GM08714 (cell line): ENCODE data around the gene LRRC14B.
"Not testable (repeated sequence)": the region's sequence is repeated elsewhere in the genome, so short reads cannot be mapped to it uniquely, and the experiment has no call there.

Experiments used
- H3K4me3 ChIP-seq: fragments of 200-500 bp; sonication (Bioruptor generic); 2 replicates; pipeline ENCODE4 v1.5.1; 2014; ENCODE audit warnings: mild to moderate bottlenecking, low read length, inconsistent platforms
- ZNF274 ChIP-seq: IDR thresholded peaks from 2 replicates; pipeline ENCODE4 v1.6.1; 2012; ENCODE audit warnings: mild to moderate bottlenecking, low read depth, low read length

The LRRC14B gene

DNA sequence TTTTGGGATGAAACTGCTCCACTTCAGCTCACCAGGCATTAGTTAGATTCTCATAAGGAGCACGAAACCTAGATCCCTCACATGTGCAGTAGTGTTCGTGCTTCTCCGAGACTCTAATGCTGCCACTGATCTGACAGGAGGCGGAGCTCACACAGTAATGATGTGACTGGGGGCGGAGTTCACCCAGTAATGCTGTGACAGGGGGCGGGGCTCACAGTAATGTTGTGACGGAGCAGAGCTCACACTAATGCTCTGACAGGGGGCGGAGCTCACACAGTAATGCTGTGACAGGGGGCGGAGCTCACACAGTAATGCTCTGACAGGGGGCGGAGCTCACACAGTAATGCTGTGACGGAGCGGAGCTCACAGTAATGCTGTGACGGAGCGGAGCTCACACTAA, 27.1 kb upstream of the LRRC14B start:
- TF ChIP-seq ZNF274, result no peak
- H3K4me3 ChIP-seq, result no peak overlapping the region

DNA sequence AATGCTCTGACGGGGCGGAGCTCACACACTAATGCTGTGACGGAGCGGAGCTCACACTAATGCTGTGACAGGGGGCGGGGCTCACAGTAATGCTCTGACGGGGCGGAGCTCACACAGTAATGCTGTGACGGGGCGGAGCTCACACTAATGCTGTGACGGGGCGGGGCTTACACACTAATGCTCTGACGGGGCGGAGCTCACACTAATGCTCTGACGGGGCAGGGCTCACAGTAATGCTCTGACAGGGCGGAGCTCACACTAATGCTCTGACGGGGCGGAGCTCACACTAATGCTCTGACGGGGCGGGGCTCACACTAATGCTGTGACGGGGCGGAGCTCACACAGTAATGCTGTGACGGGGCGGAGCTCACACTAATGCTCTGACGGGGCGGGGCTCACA, 26.5 kb upstream of the LRRC14B start:
- not testable (repeated sequence) for H3K4me3 ChIP-seq

DNA sequence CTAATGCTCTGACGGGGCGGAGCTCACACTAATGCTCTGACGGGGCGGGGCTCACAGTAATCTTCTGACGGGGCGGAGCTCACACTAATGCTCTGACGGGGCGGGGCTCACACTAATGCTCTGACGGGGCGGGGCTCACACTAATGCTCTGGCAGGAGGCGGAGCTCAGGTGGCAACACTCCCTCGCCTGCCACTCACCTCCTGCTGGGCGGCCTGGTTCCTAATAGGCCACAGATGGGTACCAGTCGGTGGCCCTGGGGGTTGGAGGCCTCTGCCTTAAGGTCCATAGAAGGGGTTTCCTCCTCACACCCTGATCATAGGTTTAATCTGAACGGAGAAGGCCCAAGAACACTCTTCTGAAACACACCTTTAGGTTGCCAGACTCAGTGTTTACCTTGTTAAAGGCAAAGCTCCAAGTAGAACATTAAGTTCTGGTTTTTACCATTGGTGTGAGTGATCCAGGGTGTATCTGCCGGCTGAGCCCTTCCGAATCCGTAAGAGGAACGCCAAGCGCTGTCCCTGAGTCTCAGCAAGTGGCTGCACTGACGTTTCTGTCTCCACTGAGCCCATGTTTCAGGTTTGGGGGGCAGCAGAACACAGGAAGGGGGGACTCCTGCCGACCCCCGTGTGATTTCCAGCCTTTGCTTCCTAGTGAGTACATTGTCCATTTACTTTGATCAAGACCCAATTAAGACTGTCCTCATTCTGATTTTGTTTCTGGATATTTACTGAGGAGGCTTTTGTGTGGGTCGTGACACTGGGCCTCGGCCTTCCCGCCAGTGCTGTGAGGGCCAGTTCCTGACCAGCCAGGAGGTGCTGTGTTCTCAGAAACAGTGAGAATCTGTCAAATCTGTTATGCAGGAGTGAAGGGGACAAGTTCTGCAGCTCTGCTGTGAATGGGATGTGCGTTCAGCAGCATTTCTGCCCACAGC, 24.6 kb upstream of the LRRC14B start:
- TF ChIP-seq ZNF274, result no peak

DNA sequence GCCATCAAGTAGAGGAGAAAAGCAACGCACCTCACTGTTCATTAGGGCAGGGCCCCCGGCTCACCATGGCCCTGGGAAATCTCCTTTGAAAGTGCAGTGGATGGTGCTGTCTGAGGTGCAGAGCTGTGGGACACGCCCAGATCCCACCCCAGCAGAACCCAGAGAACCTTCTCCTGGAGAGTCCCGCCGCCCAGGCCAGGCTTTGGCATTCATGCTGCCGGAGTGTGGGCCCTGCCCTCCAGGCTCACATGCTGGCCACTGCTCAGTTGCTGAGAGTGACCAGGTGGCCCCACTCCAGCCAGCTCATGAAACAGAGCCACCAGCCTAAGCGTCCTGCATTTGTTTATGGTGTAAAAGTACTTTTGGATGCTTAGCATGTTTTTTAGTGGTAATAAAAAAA, 23.8 kb upstream of the LRRC14B start:
- no peak overlapping the region for H3K4me3 ChIP-seq
- no peak for TF ChIP-seq ZNF274

More for the DNA sequence above, 24.6 kb upstream of the LRRC14B start:
- H3K4me3 ChIP-seq, result no peak overlapping the region

DNA sequence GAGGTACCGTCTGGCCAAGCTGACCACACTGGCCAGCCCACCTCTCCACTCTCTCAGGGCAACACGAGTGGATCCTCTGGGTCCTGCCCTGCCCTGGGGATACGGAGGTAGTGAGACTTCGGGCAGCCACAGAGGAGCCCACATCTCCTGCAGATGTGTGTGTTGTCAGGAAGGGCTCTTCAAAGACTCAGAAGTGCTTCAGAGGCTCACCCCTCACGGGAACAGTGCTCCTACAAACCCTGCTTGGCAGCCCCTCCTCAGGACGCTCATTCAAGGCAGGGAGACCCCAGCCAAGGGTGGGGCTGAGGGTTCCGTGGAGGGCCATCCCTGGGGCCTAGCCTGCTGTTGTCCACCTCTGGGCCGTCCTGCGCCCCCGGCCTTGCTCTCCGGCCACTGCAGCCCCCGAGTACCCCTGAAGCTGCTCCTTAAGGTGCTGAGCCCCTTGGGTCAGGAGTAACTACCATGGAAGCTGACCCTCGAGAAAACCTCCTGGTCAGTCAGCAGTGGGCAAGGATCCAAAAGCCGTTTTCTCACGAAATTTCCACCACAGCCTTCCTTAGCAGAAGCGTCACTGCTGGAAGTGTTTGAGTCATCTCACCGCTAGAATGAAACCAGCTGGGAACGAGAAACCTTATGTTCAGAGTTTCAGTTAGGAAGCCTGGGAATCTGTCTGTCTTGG, 23.2 kb upstream of the LRRC14B start:
- TF ChIP-seq ZNF274, result no peak
- no peak overlapping the region for H3K4me3 ChIP-seq

DNA sequence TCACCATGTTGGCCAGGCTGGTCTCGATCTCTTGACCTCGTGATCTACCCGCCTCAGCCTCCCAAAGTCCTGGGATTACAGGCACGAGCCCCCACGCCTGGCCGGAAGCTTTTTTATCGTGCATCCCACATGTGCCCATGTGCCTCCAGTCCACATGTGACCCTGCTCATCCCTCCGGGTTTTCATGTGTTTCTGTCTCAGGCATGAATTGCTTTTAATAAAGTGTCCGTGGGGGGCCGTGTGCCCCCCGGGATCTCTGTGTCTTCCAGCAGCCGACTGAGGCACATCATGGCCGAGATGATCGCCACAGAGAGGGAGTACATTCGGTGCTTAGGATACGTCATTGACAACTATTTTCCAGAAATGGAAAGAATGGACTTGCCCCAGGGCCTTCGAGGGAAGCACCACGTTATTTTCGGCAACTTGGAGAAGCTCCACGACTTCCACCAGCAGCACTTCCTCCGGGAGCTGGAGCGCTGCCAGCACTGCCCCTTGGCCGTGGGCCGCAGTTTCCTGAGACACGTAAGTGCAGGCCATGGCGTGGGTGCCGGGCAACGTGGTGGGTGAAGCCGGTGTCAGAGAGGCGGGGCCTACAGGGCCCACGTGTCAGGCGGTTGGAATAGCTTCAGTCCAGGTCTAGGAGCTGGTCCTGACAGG, 22.1 kb upstream of the LRRC14B start:
- H3K4me3 ChIP-seq, result no peak overlapping the region
- TF ChIP-seq ZNF274, result no peak

DNA sequence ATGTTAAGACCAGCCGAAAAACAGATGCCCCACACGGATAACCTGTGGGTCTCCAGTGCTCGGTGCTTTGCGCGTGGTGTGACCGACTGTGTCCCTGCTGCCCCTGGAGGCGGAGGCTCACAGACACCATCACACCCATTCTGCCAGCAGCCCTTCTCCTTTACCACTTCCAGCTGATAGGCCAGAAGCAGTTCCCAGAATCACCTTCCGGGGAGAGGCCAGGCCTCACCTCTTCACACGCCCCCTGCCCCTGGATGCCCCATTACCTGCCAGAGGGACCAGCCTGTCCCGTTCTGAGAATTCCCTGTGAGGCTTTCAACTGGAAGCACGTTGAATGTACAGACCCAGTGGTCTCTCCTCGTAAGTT, 21.6 kb upstream of the LRRC14B start:
- H3K4me3 ChIP-seq, result no peak overlapping the region
- no peak for TF ChIP-seq ZNF274

DNA sequence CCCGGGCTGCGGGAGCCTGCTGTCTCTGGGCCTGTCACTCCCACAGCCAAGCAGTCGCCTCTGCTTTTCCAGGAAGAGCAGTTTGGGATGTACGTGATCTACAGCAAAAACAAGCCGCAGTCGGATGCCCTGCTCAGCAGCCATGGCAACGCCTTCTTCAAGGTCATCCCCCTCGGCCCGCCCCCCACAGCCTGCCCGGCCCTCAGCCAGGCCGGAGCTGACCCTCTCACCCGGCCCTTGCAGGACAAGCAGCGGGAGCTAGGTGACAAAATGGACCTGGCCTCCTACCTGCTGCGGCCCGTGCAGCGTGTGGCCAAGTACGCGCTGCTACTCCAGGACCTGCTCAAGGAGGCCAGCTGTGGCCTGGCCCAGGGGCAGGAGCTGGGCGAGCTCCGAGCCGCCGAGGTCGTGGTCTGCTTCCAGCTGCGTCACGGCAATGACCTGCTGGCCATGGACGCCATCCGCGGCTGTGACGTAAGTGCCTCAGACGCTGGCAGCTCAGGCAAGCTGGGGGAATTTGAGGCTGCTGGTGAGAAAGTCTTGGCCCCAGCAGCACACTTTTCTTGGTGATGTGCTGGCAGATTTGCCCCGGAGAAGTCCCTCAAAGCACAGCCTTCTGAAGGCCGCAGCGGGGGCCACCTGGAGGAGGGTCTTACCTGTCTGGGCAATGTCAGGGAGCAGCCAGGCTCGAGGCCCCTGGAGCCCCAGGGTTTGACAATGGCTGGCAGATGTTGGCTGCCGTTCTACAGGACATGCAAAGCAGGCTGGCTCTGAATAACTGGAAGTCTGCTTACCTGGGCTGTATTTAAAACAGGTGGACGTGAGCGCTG, 20.1 kb upstream of the LRRC14B start:
- TF ChIP-seq ZNF274, result no peak
- H3K4me3 ChIP-seq, result no peak overlapping the region

DNA sequence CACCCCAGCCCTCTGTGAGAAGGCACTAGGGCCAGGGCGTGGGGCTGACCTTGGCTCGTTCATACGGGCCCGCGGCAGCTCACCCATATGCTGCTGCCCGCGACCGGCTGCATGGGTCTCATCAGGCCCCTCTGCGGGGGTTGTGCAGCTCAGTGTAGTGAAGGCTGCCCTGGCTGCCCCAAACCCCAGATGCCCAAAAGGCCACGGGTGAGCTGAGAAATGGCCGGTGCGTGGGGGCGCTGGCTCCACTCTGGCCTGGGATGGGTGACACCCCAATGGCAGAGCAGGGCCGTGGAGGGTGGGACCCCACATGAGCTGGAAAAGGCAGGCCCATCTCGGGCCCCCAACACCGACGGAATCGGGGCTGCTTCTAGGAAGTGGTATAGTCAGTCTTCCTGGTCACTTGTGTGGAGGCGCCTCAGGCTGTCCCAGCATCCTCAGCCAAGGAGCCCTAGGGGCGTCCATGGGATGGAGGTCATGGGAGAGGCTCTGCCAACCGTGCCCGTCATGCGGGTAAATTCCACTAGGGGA, 19.4 kb upstream of the LRRC14B start:
- TF ChIP-seq ZNF274, result no peak
- no peak overlapping the region for H3K4me3 ChIP-seq

DNA sequence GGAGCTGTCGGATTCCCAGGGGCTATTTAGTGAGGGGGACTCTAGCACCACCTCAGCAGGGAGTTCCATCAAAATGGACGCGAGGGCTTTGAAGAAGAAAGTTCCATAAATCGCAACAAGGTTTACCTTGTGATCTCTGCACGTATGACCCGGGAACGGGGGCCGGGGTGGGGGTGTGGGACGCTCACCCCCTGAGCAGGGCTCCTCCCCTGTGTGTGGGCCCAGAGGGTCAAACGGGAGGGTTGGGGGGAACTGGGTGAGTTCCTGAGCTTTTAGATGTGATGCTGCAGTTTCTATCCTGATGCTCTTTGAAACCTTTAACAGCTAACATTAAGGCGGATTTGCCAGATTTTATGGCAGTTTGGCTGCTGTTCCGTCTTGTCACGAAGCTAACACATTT, 18.9 kb upstream of the LRRC14B start:
- no peak for TF ChIP-seq ZNF274
- no peak overlapping the region for H3K4me3 ChIP-seq

DNA sequence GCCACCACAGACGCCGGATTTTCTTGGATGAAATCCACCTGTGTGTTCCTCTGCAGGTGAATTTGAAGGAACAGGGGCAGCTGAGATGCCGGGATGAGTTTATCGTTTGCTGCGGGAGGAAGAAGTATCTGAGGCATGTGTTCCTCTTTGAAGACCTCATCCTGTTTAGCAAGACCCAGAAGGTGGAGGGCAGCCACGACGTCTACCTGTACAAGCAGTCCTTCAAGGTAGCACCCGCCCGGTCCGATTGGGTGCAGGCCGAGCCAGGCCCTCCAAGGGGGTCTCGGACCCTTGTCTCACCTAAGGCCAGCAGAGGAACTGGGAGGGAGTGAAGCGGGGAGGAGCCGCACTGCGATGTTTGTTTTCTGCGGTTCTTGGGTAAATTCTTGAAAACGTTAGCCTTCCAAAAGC, 18.4 kb upstream of the LRRC14B start:
- TF ChIP-seq ZNF274, result no peak
- H3K4me3 ChIP-seq, result no peak overlapping the region

DNA sequence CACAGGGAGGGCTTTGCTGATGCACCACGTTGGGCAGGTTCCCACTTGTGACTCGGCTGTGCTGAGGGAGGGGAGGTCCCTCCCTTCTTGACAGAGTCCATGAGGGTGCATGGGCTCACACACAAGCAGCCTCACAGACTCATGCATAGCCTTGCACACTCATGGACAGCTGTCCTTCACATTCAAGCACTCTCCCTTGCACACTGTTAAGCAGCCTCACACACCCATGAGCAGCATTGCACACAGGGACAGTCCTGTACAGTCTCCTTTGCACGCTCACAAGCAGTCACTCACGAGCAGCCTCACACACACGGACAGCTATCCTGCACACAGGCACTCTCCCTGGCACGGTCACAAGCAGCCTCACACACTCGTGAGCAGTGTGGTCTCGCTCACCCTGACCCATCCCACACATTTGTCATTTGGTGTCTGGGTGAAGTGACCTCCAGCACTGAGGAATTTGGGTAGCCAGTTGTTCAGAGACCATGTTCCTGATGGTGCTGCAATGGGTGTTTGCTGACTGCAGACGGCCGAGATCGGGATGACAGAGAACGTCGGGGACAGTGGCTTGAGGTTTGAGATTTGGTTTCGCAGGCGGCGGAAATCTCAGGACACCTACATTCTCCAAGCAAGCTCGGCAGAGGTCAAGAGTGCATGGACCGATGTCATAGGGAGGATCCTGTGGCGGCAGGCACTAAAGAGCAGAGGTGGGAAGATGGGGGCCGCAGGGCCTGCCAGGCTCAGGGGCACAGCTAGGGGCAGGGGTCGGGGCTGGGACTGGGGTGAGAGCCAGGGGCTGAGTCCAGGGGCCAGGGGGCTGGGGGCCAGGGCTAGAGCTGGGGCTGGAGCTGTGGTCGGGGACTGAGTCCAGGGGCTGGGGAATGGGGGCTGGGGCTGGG, 17.7 kb upstream of the LRRC14B start:
- no peak overlapping the region for H3K4me3 ChIP-seq
- TF ChIP-seq ZNF274, result no peak

DNA sequence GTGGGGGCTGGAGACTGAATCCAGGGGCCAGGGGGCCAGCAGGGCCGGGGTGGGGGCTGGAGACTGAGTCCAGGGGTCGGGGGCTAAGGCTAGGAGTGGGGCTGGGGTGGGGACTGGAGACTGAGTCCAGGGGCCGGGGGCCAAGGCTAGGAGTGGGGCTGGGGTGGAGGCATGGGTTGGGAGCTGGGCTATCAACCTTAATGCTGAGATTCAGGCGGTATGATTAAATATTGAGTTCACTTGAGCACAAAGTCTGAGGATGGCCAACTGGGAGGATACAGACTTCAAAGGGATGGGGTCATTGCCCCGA, 17.0 kb upstream of the LRRC14B start:
- H3K4me3 ChIP-seq, result no peak overlapping the region
- no peak for TF ChIP-seq ZNF274
